Stimulated activated naive CD8-positive, alpha-beta T cell treated with anti-CD3 and anti-CD28 coated beads, Interleukin-15, Interleukin-2, amounts not matched to agents 100 U/mL and 50 U/mL, for 24 hours (primary cell): Measurements from ENCODE around the gene CSF3R.
"Not testable (repeated sequence)": the region's sequence is repeated elsewhere in the genome, so short reads cannot be mapped to it uniquely, and the experiment has no call there.

Experiments
- ATAC-seq: fragments of 150-1000 bp; cut with Tn5 transposase; one replicate; pipeline ENCODE4 v1.10.0; 2021
- DNase-seq: peaks from one replicate; pipeline ENCODE4 v3.0.0; 2021

The CSF3R gene

DNA sequence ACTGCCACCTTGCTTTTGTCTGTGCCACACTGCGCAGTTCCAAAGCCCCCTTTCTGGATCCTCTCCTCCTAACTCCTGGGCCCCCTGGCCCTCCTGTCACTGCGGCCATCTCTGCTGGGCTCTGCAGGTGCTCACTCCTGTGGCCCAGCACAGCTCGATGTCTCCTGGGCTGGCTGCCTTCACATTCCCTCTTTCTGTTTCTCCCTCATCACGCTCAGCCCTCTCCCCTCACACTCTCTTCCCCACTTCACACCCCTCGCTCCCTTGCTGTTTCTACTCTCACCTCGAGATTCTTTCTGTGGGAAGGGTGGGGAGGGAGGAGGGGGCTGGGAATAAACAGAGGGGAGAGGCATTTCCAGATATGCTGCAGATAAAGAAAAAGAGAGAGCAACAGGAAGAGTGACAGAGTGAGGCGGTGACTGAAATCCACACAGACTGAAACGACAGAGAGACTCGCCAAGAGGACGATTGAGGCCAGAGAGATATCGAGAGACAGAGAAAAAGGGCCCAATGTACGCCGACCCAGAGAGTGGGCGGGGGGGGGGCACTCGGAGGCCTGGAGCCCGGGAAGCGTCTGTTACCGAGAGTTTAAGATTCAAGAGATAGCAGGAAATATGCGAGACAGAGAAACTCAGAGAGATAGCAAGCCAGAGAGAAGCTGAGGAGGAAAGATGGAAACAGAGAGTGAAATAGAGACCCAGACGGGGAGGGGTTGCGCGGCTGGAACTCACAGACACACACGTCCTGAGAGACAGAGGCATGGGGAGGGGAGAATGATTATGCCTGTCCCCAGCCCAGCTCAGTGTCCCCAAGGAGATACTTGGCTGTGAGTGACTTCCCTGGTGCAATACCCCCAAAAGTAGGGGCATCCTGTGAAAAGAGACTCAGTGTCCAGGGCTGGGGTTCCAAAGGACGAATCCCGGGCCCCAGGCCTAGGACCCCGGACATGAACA is 666 bp downstream of the CSF3R start:
- DNase-seq: no peak
- no peak for ATAC-seq

- DNase-seq: no peak
- ATAC-seq: no peak
Measured at GRCh38 chr1:36481091-36481490, 1.6 kb downstream of the CSF3R start.

DNA sequence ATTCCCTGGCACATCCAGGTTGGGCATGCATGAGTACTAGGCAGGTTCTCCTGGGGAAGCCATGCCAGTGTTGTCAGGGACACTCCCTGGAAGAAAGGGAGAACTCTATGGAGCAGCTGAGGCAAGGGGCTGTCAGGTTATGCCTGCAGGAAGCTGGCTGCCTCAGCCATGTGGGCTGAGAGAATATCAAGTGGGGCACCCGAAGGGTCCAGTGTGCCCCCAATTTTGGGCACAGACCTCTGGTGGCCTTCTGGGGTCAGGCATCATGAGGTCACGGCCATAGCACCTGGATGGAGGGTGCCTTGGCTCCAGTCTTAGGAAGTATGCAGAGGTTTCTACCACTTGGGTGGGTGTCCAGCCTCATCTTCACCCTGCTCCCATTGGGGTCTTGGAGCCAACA is 2.6 kb downstream of the CSF3R start:
- ATAC-seq (no peak), DNase-seq (no peak)

DNA sequence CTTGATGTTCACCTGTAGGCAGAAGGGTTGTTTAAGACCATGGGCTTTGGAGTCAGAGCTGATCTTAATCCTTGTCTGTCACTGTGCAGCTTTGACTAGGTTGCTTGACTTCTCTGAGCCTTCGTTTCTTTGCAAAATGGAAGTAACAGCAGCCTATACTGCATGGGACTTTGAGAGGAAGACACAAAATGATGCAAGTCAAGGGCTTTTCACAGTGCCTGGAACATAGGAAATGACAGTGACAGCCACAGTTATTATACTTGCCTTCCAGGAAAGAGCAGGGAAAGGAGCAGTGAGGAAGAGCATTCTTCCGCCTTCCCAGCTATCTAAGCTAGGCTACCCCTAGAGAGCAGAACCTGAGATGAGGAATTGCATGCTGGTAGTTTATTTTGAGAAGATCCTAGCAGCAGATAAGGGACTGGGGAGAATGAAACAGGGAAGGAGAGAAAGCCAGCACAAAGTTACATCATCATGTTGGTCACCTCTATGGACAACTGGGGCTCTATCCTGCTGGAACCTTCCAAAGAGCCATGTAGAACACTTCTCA is 3.1 kb downstream of the CSF3R start:
- ATAC-seq (no peak), DNase-seq (no peak)

GRCh38 chr1:36477615-36478014 is 5.1 kb downstream of the CSF3R start:
- not testable (repeated sequence) for DNase-seq, ATAC-seq

DNA sequence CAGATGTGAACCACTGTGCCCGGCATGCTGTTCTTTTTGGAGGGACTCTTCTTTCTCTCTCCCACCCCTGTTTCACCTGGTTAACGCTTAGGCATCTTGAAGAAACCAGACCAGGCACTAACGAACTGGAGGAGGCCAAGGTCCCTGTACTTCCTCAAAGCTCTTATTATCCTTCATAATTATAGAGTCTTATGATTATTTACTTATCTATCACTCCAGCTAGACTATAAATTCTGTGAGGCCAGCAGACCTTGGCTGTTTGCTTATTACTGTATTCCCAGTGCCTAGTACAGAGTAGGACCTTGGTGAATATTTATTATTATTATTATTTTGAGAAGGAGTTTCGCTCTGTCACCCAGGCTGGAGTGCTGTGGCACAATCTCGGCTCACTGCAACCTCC is 5.8 kb downstream of the CSF3R start:
- no peak for DNase-seq
- ATAC-seq: no peak

DNA sequence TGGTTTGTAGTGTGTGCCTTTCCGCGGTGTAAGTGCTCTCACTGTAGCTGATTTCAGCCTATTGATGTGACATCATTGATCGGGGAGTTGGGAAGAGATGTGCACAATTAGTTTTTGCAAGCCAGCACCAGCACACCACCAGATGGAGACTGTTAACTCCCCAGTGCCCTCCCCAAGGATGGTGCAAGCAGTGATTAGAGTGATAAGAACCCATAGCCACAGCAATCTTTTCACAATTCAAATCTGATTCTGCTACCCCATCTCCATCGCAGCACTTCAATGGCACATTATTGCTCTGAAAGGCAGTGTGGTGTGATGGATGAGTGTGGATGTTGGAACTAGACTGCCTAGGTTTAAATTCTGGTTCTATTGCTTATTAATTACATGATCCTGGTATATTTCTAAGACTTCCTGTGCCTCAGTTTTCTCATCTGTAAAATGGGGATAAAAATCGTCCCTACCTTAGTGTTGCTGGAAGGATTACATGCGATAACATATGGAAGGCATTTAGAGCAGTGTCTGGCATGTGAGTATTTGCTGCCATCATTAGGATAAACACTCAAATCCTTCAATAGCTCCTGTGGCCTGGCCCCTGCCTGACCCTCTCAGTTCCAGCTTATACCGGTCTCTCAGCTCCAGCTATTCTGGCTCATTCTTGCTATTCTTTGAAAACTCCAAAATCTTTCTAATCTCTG is 6.7 kb downstream of the CSF3R start:
- ATAC-seq (no peak), DNase-seq (no peak)

GRCh38 chr1:36475341-36475740 is 7.4 kb downstream of the CSF3R start:
- ATAC-seq: no peak
- DNase-seq: no peak

DNA sequence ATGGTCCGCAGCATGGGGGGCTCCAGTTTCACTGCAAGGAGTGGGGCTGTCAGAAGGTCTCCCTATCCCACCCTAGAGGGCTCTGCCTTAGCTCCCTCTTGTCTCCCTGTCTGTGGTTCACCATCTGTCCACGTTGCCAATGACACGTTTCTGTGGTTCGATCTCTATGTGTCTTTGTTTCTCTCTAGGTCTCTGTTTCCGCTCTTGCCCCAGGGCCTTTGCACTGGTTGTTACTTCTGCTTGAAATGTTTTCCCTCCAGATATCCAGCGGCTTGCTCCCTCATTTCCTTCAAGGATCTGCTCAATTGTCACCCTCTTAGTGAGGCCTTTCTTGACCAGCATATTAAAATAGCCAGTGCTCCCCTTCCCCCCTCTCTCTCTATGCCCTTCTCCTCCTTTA is 10.1 kb downstream of the CSF3R start:
- ATAC-seq: no peak

GRCh38 chr1:36471830-36472641 is 10.7 kb downstream of the CSF3R start:
- DNase-seq (no peak), ATAC-seq (no peak)

More for the DNA sequence above, 10.1 kb downstream of the CSF3R start:
- no peak for DNase-seq

GRCh38 chr1:36469163-36469562 is 13.6 kb downstream of the CSF3R start:
- DNase-seq (no peak), ATAC-seq (no peak)

DNA sequence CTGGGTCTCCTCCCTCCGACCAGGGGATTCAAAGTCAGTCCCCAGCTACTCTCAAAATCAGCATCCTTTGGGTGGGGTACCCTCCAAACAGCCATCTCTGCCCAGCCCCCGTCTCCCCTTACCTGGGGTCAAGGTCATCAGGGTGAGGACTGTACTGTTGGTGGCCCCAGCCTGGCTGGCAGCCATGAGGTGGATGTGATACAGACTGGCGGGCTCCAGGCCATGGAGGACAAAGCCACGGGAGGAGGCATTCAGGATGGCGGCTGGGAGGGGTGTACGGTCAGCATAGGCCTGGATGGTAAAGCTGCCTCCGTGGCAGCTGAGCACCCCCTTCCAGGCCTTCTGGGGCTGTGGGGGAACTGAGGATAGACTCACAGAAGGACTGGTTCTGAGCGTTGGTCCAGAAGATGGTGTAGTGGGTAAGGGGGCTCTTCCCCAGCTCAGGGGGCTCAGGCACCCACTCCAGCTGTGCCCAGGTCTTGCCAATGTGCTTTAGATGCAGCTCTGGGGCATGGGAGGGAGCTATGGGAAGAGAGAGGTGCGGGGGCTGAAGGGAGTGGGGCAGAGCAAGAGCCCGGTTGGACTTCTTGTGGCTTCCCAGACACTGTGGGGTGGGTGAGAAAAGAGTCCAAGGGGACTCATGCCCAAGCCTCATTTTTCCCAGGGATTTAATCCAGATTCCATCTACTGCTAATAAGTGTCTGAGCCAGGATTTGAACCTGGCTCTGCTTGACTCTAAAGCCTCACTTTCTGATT is 14.8 kb downstream of the CSF3R start:
- ATAC-seq: no peak
- no peak for DNase-seq

DNA sequence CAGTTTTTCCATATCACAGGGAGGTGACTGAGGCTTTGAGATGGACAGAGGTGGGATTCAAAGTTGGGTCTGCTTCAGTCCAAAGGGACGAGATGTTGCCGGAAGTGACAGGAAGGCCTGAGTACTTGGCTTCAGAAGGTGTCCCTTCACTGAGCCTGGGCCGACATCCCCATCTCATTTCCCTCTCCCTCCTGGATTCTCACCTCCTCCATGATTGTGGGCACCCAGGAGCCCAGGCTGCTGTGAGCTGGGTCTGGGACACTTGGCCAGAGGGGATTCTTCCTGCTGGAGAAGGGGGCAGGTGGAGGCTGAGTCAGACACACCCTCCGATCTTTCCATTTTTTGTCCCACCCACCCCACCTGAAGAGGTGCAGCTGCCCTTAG is 15.7 kb downstream of the CSF3R start:
- ATAC-seq (no peak), DNase-seq (no peak)

DNA sequence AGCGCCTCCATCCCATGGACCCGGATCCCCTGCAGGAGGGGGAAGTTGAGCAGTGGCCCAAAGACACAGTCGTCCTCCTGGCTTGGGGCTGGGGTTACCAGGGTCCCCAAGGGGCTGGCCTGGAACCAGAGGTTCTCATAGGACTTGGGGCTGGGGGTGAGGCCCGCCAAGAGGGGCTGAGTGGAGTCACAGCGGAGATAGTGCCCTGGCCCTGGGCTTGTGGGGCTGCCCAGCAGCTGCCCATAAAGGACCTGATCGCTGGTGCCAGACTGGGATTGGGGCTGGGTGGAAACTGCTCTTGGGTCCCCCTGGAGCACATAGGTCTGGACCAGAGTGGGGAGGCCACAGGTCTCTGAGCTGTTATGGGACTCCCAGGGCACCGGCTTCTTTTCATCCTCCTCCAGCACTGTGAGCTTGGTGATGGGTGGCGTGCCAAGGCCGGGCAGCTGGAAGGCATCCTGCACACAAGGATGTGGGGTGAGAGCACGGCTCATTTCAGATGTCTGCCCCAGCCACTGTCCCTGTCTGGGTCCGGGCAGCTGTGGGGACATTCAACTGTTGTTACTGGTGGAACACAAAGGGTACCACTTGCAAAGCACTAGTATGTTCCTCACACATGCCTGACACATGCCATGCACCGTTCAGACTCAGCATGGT is 16.2 kb downstream of the CSF3R start:
- DNase-seq (no peak), ATAC-seq (no peak)

- no peak for ATAC-seq
- no peak for DNase-seq
Measured at GRCh38 chr1:36465731-36466369, 16.9 kb downstream of the CSF3R start.

GRCh38 chr1:36464605-36465393 is 17.9 kb downstream of the CSF3R start:
- ATAC-seq (peak; percentile 41), DNase-seq (no peak)

DNA sequence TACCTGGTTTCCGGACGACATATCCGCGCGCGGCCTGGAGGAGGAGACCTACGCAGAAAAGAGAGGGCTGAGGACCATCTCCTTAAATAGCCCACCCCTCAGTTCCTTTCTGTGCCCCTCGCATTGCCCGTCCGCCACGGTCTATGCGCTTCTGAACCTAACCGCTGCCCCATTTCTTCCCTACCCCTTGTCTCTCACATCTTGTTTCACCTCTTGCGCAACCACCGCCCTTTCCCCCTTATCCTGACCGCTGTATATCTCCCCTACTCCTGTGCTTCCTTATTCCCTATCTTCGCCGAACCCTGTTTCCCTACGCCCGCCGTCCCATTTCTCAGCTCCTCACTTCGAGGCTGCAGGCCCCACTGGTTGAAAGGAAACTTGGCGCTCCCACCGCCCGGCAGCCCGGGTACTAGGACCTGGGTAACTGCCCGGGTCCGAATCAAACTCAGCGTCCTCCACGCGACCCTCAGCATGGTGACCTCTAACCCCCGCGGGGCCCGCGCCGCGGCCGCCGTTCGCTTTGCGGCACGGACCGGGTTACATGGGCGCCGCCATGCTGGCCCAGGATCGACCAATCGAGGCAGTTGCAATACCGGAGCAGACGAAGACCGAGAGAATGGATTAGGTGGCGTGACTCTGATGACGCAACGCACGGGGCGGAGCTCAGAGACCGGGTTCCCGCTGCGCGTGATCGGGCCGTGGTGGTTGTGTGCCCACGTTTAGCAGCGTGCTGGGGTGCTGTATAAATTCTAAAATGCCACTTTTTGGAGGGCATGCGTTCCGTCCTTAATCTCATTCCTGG is 18.7 kb downstream of the CSF3R start, which contains the start of gene MRPS15:
TSS of gene MRPS15 (minus strand) at position 582 of the 802 bp plus-strand sequence. CDS start at position 473, 109 bp downstream.
- DNase-seq: peak; percentile 97
- ATAC-seq: peak; percentile 95

DNA sequence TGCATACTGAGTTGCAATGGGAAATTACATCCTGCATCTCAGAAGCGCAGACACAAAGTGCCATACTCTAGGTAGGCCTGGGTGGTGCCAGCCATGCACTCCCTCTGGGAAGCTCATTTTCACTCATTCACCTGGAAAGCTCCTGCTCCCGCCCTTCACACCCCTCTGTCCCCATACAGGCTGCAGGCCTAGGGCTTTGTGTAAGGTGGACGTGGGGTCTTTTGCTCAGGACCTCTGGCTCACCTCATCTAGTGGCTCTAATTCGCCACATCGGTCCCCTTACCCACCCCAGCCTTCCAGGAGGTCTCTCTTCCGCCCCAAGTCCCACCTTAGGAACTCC is 19.3 kb downstream of the CSF3R start:
- DNase-seq: no peak
- no peak for ATAC-seq

- DNase-seq: peak; percentile 60
- ATAC-seq: peak; percentile 92
Measured at GRCh38 chr1:36458910-36459309, 23.8 kb downstream of the CSF3R start.
